ENCODE results near the gene ZNF444. TPM values are rescaled to one million over a fixed set of nuclear protein-coding genes. Genes with fewer than 3 reads are reported as not detected.
"Not testable (repeated sequence)": the region's sequence is repeated elsewhere in the genome, so short reads cannot be mapped to it uniquely, and the experiment has no call there.

ZNF444 gene
- total RNA-seq, 1 donor, result 14.2 TPM

DNA sequence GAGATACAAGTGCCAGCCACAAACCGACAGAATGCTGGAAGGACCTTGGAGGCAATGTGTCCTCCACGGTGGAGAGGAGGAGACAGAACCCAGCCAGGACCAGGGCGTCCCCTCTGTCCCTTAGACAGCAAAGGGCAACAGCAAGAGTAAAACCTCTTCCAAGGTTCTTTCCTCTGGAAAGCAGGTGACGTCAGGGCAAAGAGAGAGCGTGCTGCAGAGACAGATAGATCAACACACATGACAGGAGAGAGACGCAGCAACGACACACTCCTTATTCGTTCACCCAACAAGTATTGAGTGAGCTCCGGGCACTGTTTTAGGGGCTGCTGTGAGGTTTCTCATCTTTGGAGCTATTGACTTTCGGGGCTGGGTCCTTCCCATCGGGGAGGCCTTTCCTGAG is 33.5 kb downstream of the ZNF444 start:
- TF ChIP-seq, protein P1, sequence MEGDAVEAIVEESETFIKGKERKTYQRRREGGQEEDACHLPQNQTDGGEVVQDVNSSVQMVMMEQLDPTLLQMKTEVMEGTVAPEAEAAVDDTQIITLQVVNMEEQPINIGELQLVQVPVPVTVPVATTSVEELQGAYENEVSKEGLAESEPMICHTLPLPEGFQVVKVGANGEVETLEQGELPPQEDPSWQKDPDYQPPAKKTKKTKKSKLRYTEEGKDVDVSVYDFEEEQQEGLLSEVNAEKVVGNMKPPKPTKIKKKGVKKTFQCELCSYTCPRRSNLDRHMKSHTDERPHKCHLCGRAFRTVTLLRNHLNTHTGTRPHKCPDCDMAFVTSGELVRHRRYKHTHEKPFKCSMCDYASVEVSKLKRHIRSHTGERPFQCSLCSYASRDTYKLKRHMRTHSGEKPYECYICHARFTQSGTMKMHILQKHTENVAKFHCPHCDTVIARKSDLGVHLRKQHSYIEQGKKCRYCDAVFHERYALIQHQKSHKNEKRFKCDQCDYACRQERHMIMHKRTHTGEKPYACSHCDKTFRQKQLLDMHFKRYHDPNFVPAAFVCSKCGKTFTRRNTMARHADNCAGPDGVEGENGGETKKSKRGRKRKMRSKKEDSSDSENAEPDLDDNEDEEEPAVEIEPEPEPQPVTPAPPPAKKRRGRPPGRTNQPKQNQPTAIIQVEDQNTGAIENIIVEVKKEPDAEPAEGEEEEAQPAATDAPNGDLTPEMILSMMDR (IDR thresholded peaks at IDR 0.05; ENCODE audit: insufficient read depth, low read depth, low read length), result no peak
- H3K4me3 ChIP-seq (ENCODE audit: low read depth, low read length), result no peak overlapping the region
- DNase-seq (ENCODE audit: low read depth), result no peak

DNA sequence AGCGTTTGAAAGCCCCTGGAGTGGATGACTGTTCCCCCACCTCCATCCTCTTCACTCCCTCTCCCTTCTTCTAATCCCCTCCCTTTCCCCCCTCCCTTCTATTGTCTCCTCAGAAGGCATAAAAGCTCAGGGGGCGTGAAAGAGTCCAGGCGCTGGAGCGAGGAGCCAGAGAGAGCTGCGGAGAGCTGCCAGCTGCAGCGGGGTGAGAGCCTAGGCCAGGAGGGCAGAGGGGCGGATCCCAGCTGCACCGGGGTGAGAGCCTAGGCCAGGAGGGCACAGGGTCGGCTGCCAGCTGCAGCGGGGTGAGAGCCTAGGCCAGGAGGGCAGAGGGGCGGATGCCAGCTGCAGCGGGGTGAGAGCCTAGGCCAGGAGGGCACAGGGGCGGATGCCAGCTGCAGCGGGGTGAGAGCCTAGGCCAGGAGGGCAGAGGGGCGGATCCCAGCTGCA is 34.8 kb downstream of the ZNF444 start, which contains the start of gene GALP:
GALP (plus strand) TSS at position 148 of the 447 bp plus-strand sequence. CDS start 1,101 bp downstream, outside the sequence.
- DNase-seq (ENCODE audit: low read depth); H3K4me3 ChIP-seq (ENCODE audit: low read depth, low read length): not testable (repeated sequence)

DNA sequence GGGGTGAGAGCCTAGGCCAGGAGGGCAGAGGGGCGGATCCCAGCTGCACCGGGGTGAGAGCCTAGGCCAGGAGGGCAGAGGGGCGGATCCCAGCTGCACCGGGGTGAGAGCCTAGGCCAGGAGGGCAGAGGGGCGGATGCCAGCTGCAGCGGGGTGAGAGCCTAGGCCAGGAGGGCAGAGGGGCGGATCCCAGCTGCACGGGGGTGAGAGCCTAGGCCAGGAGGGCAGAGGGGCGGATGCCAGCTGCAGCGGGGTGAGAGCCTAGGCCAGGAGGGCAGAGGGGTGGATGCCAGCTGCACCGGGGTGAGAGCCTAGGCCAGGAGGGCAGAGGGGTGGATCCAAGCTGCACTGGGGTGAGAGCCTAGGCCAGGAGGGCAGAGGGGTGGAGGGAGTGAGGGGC is 35.2 kb downstream of the ZNF444 start:
- not testable (repeated sequence) for H3K4me3 ChIP-seq (ENCODE audit: low read depth, low read length); DNase-seq (ENCODE audit: low read depth)

DNA sequence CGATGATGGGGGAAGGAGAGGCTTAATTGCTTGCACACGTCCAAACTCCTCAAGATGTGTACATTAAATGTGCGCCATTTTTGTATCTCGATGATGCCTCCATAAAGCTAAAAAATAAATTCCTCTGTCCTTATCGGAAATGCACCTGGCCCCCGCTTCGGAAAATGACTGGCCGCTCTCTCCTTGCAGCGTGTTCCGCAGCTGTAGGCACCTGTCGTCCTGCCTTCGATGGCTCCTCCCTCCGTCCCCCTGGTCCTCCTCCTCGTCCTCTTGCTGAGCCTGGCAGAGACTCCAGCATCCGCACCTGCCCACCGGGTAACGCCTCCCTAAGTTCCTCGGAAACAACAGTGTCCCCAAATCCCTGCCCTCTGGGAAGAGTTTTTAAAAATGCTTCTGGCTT is 35.8 kb downstream of the ZNF444 start:
- TF ChIP-seq, protein P1 (IDR thresholded peaks at IDR 0.05; ENCODE audit: insufficient read depth, low read depth, low read length), result no peak
- H3K4me3 ChIP-seq (ENCODE audit: low read depth, low read length), result no peak overlapping the region
- no peak for DNase-seq (ENCODE audit: low read depth)

DNA sequence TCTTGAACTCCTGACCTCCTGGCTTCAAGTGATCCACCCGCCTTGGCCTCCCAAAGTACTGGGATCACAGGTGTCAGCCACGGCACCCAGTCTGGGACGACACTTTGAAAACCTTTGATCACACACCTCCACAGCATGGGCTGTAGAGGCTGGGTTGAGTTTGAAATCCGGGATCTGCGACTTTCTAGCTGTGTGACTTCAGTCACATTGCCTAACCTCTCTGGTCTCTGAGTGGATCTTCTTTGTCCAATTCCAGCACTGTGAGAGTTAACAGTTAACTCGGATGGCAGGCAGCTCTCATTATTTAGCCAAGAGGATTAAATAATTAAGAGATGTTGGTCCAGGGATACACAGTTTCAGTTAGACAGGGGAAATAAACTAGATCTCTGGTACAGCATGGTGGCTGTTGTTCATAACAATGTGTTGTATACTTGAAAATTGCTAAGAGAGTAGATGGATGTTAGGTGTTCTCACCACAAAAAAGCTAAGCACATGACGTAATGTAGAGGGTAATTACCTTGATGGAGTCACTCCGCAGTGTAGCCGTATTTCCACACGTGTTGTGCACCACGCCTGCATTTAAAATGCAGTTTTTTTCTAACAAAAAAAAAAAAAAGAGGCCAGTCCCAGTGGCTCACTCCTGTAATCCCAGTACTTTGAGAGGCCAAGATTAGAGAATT is 36.6 kb downstream of the ZNF444 start:
- TF ChIP-seq, protein P1 (IDR thresholded peaks at IDR 0.05; ENCODE audit: insufficient read depth, low read depth, low read length), result no peak
- no peak overlapping the region for H3K4me3 ChIP-seq (ENCODE audit: low read depth, low read length)
- no peak for DNase-seq (ENCODE audit: low read depth)

DNA sequence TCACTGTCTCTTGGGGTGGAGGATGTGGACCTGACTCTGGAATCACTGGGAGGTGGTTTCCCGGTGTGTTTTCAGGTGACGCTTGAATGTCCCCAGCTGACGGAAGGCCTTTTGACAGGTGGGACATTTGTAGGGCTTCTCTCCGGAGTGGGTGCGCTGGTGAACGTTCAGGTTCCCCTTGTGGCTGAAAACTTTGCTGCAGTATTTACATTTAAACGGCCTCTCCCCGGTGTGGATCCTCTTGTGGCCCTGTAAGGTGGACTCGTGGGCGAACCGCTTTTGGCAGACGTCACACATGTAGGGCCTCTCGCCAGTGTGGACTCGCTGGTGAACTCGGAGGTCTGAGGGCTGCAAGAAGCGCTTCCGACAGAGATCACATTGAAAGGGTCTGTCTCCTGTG is 48.7 kb downstream of the ZNF444 start:
- H3K4me3 ChIP-seq (ENCODE audit: low read depth, low read length), result no peak overlapping the region
- DNase-seq (ENCODE audit: low read depth), result no peak
- TF ChIP-seq, protein P1 (IDR thresholded peaks at IDR 0.05; ENCODE audit: insufficient read depth, low read depth, low read length), result no peak

DNA sequence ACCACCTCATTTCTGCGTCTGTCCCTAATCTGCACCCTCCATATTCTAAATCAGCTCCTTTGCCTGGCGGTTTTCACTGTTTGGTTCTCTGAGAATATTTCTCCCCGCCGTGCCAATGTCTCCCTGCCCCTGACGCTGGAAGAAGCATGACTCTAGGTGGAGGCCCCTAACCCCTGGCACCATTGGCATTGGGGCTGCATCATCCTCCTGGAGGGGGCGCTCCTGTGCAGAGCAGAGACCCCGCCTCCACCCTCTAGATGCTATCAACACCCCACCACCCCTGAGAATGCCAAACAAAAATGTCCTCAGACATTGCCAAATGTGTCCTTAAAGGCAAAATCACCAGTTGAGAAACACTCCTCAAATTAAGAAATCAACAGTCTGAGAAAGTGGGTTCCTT is 50.0 kb downstream of the ZNF444 start:
- TF ChIP-seq, protein P1 (IDR thresholded peaks at IDR 0.05; ENCODE audit: insufficient read depth, low read depth, low read length), result no peak
- no peak overlapping the region for H3K4me3 ChIP-seq (ENCODE audit: low read depth, low read length)
- DNase-seq (ENCODE audit: low read depth), result no peak

DNA sequence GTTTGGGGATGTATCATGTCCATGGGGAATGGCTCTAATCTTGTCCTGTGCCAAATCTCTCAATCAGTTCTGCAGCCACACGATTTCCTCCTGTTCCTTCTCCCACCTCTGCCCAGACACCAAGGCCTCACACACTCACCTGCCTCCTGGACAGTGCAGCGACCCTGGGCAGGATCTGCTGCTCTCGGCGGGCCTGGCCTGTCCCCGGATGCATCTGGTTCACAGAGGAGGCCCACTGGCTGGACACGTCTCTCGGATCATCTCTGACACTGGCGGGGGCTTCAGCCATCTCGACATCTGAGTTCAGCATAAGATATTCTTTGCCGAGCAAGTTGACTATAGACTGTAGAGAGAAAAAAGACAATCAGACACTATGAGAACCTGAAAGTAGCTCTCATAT is 50.6 kb downstream of the ZNF444 start:
- TF ChIP-seq, protein P1 (IDR thresholded peaks at IDR 0.05; ENCODE audit: insufficient read depth, low read depth, low read length), result no peak
- H3K4me3 ChIP-seq (ENCODE audit: low read depth, low read length), result no peak overlapping the region
- no peak for DNase-seq (ENCODE audit: low read depth)

Data from fibroblast of villous mesenchyme (primary cell).